ENCODE results near the gene DLG3.
A peak's percentile ranks its signal among the peaks of the same experiment; 100 is the strongest.

The DLG3 gene

DNA sequence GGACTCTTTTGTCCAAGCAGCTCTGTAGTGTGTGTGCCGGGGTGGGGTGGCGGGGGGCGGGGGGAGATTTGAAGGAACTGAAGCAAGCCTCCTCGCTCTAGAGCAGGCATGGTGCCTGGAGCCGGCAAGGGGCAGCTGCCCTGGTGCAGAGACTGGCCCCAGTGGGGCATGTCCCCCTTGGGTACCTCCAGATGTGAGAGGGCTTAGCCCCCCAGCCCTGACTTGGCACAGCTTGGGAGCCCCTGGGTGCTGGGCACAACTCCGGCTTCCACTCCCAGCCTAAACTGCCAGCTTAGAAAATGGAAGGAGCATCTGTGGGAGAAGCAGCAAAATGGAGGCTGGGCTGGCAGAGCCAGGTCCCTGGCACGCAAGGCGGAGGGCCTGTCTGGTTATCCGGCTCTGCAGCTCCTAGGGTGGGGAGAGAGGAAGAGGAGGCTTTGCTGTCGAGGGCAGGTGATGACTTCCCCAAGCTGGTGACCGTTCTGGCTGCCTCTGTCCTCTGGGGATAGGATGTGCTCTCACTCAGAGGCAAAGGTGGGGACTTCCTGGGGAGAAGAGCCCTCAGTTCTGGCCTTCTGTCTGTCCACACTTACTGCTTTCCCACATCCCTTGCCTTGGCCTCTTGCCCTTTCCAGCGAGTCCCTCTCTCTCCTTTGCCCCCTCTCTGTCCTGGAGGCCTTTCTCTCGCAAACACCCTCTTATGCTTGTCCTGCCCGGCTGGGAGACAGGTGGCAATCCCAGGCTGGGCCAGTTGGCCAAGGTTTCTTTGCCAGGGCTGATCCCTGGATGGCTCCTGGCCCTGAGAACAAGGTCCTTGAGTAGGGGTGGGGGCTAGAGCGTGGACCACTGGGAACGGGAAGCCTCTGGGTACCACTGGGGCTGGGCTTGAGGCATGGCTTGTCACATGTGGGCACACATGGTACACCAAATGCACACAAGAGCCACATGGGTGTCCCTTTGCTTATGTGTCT is 2.0 kb downstream of the DLG3 start:
- H3K9me3 ChIP-seq, result no peaks in the 10 kb centered on the region
- in situ Hi-C loops (cut with MboI; ENCODE audit: low sequenced_read_pairs), result no loop called here

GRCh38 chrX:70449457-70449966 is 4.9 kb downstream of the DLG3 start:
- in situ Hi-C loops (cut with MboI; ENCODE audit: low sequenced_read_pairs), result no loop called here

More for the DNA sequence above, 2.0 kb downstream of the DLG3 start:
- Histone ChIP-seq H3K4me3 (no peak overlapping the region), H3K36me3 (replicated peaks) (no peaks in the 10 kb centered on the region), H3K4me1 (peaks cover 3% of the 10 kb centered on the region), H3K27me3 (ENCODE audit: low read depth) (peaks cover 39% of the 10 kb centered on the region)
- DNase-seq (ENCODE audit: low spot score in 2 of 2), result no peak

GRCh38 chrX:70452143-70452733 is 7.6 kb downstream of the DLG3 start:
- DNase-seq (ENCODE audit: low spot score in 2 of 2), result peak; percentile 64 to 87
- in situ Hi-C loops (cut with MboI; ENCODE audit: low sequenced_read_pairs), result loop anchor here (10.0 to 25.0 kb wide), 2 partner anchors 213 to 735 kb away; no protein-coding TSS in a partner anchor
- H3K4me3 ChIP-seq, result peak overlapping the region; percentile 43

More at GRCh38 chrX:70449457-70449966, 4.9 kb downstream of the DLG3 start:
- Histone ChIP-seq H3K36me3 (replicated peaks) (no peaks in the 10 kb centered on the region), H3K4me1 (peaks cover 13% of the 10 kb centered on the region), H3K9me3 (no peaks in the 10 kb centered on the region), H3K4me3 (no peak overlapping the region), H3K27me3 (ENCODE audit: low read depth) (peaks cover 18% of the 10 kb centered on the region)
- no peak for DNase-seq (ENCODE audit: low spot score in 2 of 2)

DNA sequence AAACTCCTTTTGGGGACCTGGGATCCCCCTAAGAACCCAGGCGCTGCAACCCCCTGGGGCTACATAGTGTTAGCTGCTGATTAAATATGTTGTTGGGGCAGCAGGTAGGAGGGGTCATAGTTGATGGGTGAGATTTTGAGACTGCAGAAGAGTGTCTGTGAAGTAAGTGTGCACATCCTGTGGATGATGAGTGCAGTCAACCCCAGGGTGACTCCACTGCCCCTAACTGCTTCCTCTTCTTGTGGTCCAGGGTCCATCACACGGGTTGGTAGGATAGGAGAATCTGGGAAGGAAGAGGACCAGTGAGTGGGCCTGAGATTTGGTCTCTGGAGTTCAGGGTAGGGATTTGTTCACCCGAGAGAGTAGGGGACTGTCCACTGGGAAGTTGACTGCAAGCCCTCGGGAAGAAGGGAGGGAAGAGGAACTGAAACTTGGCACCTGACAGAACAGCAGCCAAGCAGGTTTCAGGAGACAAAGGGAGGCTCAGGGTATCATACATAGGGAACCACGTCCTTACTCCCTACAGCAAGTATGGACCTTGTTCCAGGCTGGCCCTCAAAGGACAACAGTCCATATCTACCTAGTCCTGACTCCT is 8.5 kb downstream of the DLG3 start:
- Histone ChIP-seq H3K4me3 (peak overlapping the region; percentile 43), H3K4me1 (peaks cover 20% of the 10 kb centered on the region), H3K36me3 (replicated peaks) (no peaks in the 10 kb centered on the region; the same call in 1 of the 2 replicates), H3K9me3 (no peaks in the 10 kb centered on the region), H3K27me3 (ENCODE audit: low read depth) (no peaks in the 10 kb centered on the region)
- DNase-seq (ENCODE audit: low spot score in 2 of 2), result no peak
- in situ Hi-C loops (cut with MboI; ENCODE audit: low sequenced_read_pairs), result loop anchor here (10.0 to 25.0 kb wide), 2 partner anchors 212 to 734 kb away; no protein-coding TSS in a partner anchor

More at GRCh38 chrX:70452143-70452733, 7.6 kb downstream of the DLG3 start:
- H3K36me3 ChIP-seq (replicated peaks), result no peaks in the 10 kb centered on the region; the same call in 1 of the 2 replicates
- no peaks in the 10 kb centered on the region for H3K27me3 ChIP-seq (ENCODE audit: low read depth)
- H3K9me3 ChIP-seq, result no peaks in the 10 kb centered on the region
- H3K4me1 ChIP-seq, result peaks cover 20% of the 10 kb centered on the region

DNA sequence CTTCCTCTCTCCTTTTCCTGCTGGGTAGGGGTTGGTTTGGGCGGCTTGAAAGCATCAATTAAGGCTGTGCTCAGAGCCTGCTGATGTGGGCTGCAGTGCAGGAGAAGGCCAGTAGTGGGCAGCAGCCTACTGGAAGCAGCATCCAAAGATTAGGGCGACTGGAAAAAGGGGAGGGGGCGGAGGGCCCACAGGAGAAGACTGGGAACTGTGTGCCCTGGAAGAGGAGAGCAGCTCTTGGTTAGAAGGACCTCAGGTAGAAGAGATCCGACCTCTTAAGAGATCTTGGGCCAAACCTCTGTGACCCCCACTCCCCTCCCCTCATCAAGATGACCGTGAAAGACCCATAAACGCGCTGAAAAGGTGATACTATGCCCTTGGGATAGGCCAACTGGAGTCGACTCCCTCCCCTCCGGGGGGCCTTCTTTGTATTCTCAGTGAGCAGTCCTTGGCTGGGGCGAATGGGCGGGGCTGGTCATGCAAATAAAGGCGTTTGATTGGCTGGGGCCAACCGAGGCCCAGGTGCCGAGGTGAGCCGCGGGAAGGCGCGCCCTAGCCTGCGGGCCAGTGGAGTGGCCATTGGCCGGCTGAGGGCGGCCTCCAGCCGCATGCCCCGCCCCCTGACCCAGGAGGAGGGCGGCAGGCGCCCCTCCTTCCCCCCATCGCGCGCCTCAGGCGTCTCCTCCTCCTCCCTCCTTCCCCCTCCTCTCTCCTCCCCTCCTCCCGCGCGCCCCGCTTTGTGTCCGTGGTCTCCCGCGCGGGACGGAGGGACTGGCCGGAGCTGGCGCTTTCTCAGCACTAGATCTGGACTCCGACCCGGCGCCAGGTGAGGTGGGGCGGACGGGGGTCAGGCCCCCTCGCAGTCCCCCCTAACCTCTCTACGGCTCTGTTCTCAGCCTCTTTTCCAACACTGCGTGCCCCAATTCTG is 10.1 kb downstream of the DLG3 start:
- peaks cover 22% of the 10 kb centered on the region for H3K4me1 ChIP-seq
- peak overlapping the region; percentile 82 for H3K4me3 ChIP-seq
- in situ Hi-C loops (cut with MboI; ENCODE audit: low sequenced_read_pairs), result loop anchor here (10.0 to 25.0 kb wide), 2 partner anchors 210 to 733 kb away; no protein-coding TSS in a partner anchor
- no peaks in the 10 kb centered on the region for H3K27me3 ChIP-seq (ENCODE audit: low read depth)
- peaks cover 5% of the 10 kb centered on the region for H3K36me3 ChIP-seq (replicated peaks)
- H3K9me3 ChIP-seq, result no peaks in the 10 kb centered on the region
- peak; percentile 94 to 99 for DNase-seq (ENCODE audit: low spot score in 2 of 2)

- Histone ChIP-seq H3K36me3 (replicated peaks) (peaks cover 10% of the 10 kb centered on the region), H3K4me3 (peak overlapping the region; percentile 82)
- in situ Hi-C loops (cut with MboI; ENCODE audit: low sequenced_read_pairs), result loop anchor here (10.0 to 25.0 kb wide), 2 partner anchors 209 to 732 kb away; no protein-coding TSS in a partner anchor
Measured at GRCh38 chrX:70455366-70456202, 10.9 kb downstream of the DLG3 start.

GRCh38 chrX:70456256-70456655 is 11.6 kb downstream of the DLG3 start:
- in situ Hi-C loops (cut with MboI; ENCODE audit: low sequenced_read_pairs), result loop anchor here (10.0 to 25.0 kb wide), 2 partner anchors 209 to 731 kb away; no protein-coding TSS in a partner anchor
- no peak for DNase-seq (ENCODE audit: low spot score in 2 of 2)
- H3K36me3 ChIP-seq (replicated peaks), result peaks cover 16% of the 10 kb centered on the region
- H3K4me1 ChIP-seq, result peaks cover 22% of the 10 kb centered on the region
- H3K9me3 ChIP-seq, result no peaks in the 10 kb centered on the region
- H3K4me3 ChIP-seq, result peak overlapping the region; percentile 82
- H3K27me3 ChIP-seq (ENCODE audit: low read depth), result no peaks in the 10 kb centered on the region

More at GRCh38 chrX:70455366-70456202, 10.9 kb downstream of the DLG3 start:
- H3K9me3 ChIP-seq, result no peaks in the 10 kb centered on the region
- peaks cover 22% of the 10 kb centered on the region for H3K4me1 ChIP-seq
- H3K27me3 ChIP-seq (ENCODE audit: low read depth), result no peaks in the 10 kb centered on the region
- peak; percentile 32 to 67 for DNase-seq (ENCODE audit: low spot score in 2 of 2)

DNA sequence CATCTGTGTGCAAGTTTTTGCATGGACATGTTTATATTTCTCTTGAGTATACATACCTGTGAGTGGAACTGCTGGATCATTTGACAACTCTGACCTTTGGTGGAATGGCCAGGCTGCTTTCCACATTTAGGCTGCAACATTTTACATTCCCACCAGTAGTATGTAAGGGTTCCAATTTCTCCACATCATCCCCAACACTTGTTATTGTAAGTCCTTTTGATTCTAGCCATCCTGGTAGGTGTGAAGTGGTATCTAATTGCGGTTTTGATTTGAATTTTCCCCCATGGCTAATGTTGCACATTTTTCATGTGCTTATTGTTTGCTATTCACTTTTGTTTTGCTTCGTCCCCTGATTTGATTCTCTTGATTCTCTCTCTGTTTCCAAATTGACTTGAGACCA is 16.4 kb downstream of the DLG3 start:
- in situ Hi-C loops (cut with MboI; ENCODE audit: low sequenced_read_pairs), result loop anchor here (25.0 kb wide), 1 partner anchor 726 kb away; no protein-coding TSS in a partner anchor
- DNase-seq (ENCODE audit: low spot score in 2 of 2), result no peak
- Histone ChIP-seq H3K27me3 (ENCODE audit: low read depth) (no peaks in the 10 kb centered on the region), H3K36me3 (replicated peaks) (peaks cover 19% of the 10 kb centered on the region), H3K9me3 (no peaks in the 10 kb centered on the region), H3K4me3 (no peak overlapping the region), H3K4me1 (peaks cover 15% of the 10 kb centered on the region)

DNA sequence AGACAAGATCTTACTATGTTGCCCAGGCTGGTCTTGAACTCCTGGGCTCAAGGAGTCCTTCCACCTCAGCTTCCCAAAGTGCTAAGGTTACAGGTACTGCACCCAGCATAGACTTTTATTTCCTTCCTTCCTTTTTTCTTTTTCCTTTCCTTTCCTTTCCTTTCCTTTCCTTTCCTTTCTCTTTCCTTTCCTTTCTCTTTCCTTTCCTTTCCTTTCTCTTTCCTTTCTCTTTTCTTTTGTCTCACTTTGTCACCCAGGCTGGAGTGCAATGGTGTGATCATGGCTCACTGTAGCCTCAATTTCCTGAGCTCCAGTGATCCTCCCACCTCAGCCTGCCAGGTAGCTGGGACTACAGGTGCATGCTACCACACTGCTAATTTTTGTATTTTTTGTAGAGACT is 19.4 kb downstream of the DLG3 start:
- peaks cover 19% of the 10 kb centered on the region for H3K36me3 ChIP-seq (replicated peaks)
- H3K27me3 ChIP-seq (ENCODE audit: low read depth), result no peaks in the 10 kb centered on the region
- no peaks in the 10 kb centered on the region for H3K9me3 ChIP-seq
- peaks cover 12% of the 10 kb centered on the region for H3K4me1 ChIP-seq
- H3K4me3 ChIP-seq, result no peak overlapping the region
- DNase-seq (ENCODE audit: low spot score in 2 of 2), result no peak
- in situ Hi-C loops (cut with MboI; ENCODE audit: low sequenced_read_pairs), result loop anchor here (25.0 kb wide), 1 partner anchor 723 kb away; no protein-coding TSS in a partner anchor

GRCh38 chrX:70466968-70467367 is 22.3 kb downstream of the DLG3 start:
- Histone ChIP-seq H3K36me3 (replicated peaks) (peaks cover 3% of the 10 kb centered on the region; the same call in 1 of the 2 replicates), H3K9me3 (no peaks in the 10 kb centered on the region), H3K4me3 (no peak overlapping the region), H3K4me1 (peaks cover 12% of the 10 kb centered on the region), H3K27me3 (ENCODE audit: low read depth) (no peaks in the 10 kb centered on the region)
- in situ Hi-C loops (cut with MboI; ENCODE audit: low sequenced_read_pairs), result loop anchor here (25.0 kb wide), 1 partner anchor 720 kb away; no protein-coding TSS in a partner anchor
- peak; percentile 52 to 61 for DNase-seq (ENCODE audit: low spot score in 2 of 2)

DNA sequence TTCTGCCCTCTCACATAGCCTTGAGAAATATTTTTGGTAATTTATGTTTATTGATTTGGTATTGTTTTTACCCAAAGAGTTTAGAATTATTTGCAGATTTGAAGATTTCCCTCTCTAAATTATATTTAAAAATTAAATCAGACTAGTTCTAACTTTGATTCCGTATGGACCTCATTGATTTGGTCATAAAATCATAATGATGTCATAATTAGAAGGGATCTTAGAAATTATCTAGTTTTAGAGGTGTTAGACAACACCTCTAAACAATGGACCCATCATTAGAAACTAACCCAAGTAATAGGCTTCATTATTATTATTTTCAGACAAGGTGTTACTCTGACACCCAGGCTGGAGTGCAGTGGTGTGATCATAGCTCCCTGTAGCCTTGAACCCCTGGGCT is 24.1 kb downstream of the DLG3 start:
- in situ Hi-C loops (cut with MboI; ENCODE audit: low sequenced_read_pairs), result loop anchor here (25.0 kb wide), 1 partner anchor 719 kb away; no protein-coding TSS in a partner anchor

More for the DNA sequence above, 24.1 kb downstream of the DLG3 start:
- H3K4me1 ChIP-seq, result peaks cover 9% of the 10 kb centered on the region
- no peaks in the 10 kb centered on the region for H3K27me3 ChIP-seq (ENCODE audit: low read depth)
- H3K9me3 ChIP-seq, result no peaks in the 10 kb centered on the region
- no peak overlapping the region for H3K4me3 ChIP-seq
- H3K36me3 ChIP-seq (replicated peaks), result peaks cover under 1% of the 10 kb centered on the region; the same call in 1 of the 2 replicates
- DNase-seq (ENCODE audit: low spot score in 2 of 2), result no peak
